Osteocyte (in vitro differentiated cells): ENCODE data around the gene ZNF169. TPM values are rescaled to one million over a fixed set of nuclear protein-coding genes. Genes with fewer than 3 reads are reported as not detected.
"Not testable (repeated sequence)": the region's sequence is repeated elsewhere in the genome, so short reads cannot be mapped to it uniquely, and the experiment has no call there.

Experiments
- DNase-seq: peaks from one replicate; pipeline ENCODE4 v3.0.0; 2021; ENCODE audit warnings: mixed read lengths; ENCODE audit not compliant: unreplicated experiment; ENCODE audit errors: extremely low spot score
- H3K27ac Mint-ChIP-seq: one replicate; pipeline ENCODE4 v1.8.0; 2021; ENCODE audit warnings: mild to moderate bottlenecking, mixed read lengths; ENCODE audit not compliant: unreplicated experiment
- H3K27me3 Mint-ChIP-seq: one replicate; pipeline ENCODE4 v1.8.0; 2021; ENCODE audit warnings: mixed read lengths; ENCODE audit not compliant: unreplicated experiment
- H3K36me3 Mint-ChIP-seq: one replicate; pipeline ENCODE4 v1.8.0; 2021; ENCODE audit warnings: mixed read lengths; ENCODE audit not compliant: unreplicated experiment
- H3K4me1 Mint-ChIP-seq: one replicate; pipeline ENCODE4 v1.8.0; 2021; ENCODE audit warnings: mixed read lengths; ENCODE audit not compliant: unreplicated experiment
- H3K4me3 Mint-ChIP-seq: one replicate; pipeline ENCODE4 v1.8.0; 2021; ENCODE audit warnings: mild to moderate bottlenecking, moderate library complexity, mixed read lengths; ENCODE audit not compliant: unreplicated experiment
- H3K9me3 Mint-ChIP-seq: one replicate; pipeline ENCODE4 v1.8.0; 2021; ENCODE audit warnings: mixed read lengths; ENCODE audit not compliant: unreplicated experiment
- total RNA-seq: library from RNA; stranded (reverse); gene quantifications from 2 replicates; pipeline ENCODE4 v1.2.1, GENCODE V29; 2021
- TF ChIP-seq, protein P1 (sequence below): fragments of 200-600 bp; sonication (generic); IDR thresholded peaks from 2 replicates; pipeline ENCODE4 v1.5.0; 2021; ENCODE audit warnings: antibody characterized with exemption, mild to moderate bottlenecking, moderate library complexity

ZNF169 gene
- total RNA-seq, 1 donor from 2014 or later, result 4.7 TPM

DNA sequence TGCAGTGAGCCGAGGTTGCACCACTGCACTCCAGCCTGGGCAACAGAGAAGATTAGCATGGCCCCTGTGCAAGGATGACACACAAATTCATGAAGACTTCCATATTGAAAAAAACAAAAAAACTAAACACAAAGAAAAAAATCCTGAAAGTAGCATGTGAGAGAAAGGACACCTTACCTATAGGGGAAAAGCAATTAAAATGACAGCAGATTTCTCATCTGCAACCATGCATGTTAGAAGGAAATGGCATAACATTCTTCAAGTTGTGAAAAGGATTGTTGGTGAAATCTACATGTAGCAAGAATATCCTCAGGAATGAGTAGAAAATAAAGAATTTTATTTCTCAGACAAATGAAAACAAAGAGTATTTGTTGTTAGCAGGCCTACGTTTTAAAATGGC, 13.4 kb upstream of the ZNF169 start:
- Mint-ChIP-seq H3K27ac (no peak overlapping the region), H3K36me3 (no peaks in the 10 kb centered on the region), H3K9me3 (peaks cover 8% of the 10 kb centered on the region), H3K4me1 (no peaks in the 10 kb centered on the region), H3K27me3 (peaks cover 35% of the 10 kb centered on the region), H3K4me3 (no peak overlapping the region)
- no peak for DNase-seq
- TF ChIP-seq, protein P1, sequence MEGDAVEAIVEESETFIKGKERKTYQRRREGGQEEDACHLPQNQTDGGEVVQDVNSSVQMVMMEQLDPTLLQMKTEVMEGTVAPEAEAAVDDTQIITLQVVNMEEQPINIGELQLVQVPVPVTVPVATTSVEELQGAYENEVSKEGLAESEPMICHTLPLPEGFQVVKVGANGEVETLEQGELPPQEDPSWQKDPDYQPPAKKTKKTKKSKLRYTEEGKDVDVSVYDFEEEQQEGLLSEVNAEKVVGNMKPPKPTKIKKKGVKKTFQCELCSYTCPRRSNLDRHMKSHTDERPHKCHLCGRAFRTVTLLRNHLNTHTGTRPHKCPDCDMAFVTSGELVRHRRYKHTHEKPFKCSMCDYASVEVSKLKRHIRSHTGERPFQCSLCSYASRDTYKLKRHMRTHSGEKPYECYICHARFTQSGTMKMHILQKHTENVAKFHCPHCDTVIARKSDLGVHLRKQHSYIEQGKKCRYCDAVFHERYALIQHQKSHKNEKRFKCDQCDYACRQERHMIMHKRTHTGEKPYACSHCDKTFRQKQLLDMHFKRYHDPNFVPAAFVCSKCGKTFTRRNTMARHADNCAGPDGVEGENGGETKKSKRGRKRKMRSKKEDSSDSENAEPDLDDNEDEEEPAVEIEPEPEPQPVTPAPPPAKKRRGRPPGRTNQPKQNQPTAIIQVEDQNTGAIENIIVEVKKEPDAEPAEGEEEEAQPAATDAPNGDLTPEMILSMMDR, result no peak

DNA sequence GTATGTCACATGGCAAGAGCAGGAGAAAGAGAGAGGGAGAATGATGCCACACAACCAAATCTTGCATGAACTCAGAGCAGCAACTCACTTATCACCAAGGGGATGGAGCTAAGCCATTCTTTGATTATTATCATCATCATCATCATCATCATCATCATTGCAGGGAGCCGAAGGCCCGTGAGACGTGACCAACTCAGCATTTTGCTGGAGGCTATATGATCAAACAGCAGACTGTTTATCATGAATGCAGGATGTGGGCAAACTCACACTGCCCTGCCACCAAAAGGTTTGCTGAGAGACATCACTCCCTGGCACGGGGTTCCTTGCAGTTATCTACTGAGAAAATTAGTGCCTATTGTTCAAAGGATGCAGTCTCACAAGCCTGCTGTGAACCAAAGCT, 8.6 kb upstream of the ZNF169 start:
- Mint-ChIP-seq H3K36me3 (no peaks in the 10 kb centered on the region), H3K27ac (no peak overlapping the region), H3K4me3 (no peak overlapping the region), H3K4me1 (no peaks in the 10 kb centered on the region), H3K27me3 (peaks cover 52% of the 10 kb centered on the region), H3K9me3 (no peaks in the 10 kb centered on the region)
- no peak for DNase-seq
- TF ChIP-seq, protein P1, result no peak

DNA sequence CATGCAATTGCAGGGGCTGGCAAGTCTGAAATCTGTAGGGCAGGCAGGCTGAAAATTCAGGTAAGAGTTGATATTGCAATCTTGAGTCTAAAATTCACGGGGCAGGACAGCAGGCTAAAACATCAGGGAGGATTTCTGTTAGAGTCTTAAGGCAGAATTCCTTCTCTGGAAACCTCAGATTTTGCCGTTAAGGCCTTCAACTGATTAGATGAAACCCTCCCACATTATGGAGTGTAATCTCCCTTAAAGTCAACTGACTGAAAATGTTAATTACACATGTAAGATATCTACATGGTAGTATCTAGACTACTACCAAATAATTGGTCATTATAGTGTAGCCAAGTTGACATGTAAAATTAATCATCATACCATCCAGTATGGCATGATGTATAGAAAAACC, 3.1 kb upstream of the ZNF169 start:
- peaks cover 46% of the 10 kb centered on the region for H3K27me3 Mint-ChIP-seq
- H3K27ac Mint-ChIP-seq, result no peak overlapping the region
- H3K9me3 Mint-ChIP-seq, result no peaks in the 10 kb centered on the region
- no peak for DNase-seq
- peaks cover 11% of the 10 kb centered on the region for H3K4me1 Mint-ChIP-seq
- H3K4me3 Mint-ChIP-seq, result no peak overlapping the region
- no peaks in the 10 kb centered on the region for H3K36me3 Mint-ChIP-seq
- TF ChIP-seq, protein P1, result no peak

DNA sequence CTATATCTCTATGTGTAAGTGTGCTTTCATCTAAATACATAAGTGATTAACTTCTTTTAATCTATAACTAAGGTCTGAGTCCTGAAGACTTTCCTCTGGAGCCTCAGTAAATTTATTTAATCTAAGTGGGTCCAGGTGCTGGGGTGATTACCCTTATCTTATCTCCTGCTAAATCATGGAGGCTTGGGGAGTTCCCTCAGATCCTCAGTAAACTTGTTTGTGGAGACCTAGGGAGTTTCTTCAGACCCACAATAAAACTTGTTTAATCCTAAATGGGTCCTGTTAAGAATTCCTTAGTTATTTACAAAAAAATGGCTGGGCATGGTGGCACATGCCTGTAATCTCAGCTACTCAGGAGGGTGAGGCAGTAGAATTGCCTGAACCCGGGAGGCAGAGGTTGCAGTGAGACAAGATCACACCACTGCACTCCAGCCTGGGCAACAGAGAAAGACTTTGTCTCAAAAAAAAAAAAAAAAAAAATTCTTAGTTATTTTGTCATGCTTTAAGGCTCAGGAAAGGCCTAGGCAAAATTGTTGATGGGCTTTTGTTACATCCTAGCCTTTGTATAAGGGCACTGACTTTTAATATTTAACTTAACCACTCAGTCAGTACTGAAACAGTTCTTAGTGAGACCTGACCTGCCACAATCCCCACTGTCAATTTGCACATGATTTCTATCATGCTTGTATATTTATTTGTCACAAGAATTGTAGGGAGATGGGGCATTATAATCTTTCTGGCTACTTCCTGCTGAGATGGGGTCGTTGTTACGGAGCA, 6.7 kb downstream of the ZNF169 start:
- not testable (repeated sequence) for H3K9me3 Mint-ChIP-seq, H3K27me3 Mint-ChIP-seq, H3K4me1 Mint-ChIP-seq, H3K27ac Mint-ChIP-seq, H3K4me3 Mint-ChIP-seq, DNase-seq
- peaks cover 11% of the 10 kb centered on the region for H3K36me3 Mint-ChIP-seq

DNA sequence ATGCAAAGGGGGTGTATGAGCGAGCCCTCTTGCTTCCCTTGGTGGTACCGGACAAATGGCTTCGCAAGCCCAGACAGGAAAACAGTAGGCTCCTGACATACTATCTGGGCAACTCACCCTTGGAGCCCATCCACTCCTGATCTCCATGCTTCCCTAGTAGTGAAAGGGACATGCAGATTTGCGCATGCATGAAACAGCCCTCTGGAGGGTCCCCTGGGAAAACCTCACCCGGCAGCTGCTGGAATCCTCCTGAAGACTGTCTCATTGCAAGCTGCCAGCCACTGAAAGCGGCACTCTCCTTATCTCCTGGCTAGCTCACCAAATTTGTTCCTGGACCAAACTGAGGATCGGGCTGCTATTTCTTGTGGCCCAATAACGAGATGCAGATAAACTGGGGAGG, 10.2 kb downstream of the ZNF169 start:
- TF ChIP-seq, protein P1, result no peak
- no peak overlapping the region for H3K27ac Mint-ChIP-seq
- H3K9me3 Mint-ChIP-seq, result no peaks in the 10 kb centered on the region
- peaks cover 6% of the 10 kb centered on the region for H3K36me3 Mint-ChIP-seq
- H3K4me1 Mint-ChIP-seq, result peaks cover 1% of the 10 kb centered on the region
- no peaks in the 10 kb centered on the region for H3K27me3 Mint-ChIP-seq
- no peak overlapping the region for H3K4me3 Mint-ChIP-seq
- DNase-seq, result no peak
